NOMO-1 treated with dmso at 0.1 percent for 144 hours (cell line): Measurements from ENCODE around the gene MED15.
"Not testable (repeated sequence)": the region's sequence is repeated elsewhere in the genome, so short reads cannot be mapped to it uniquely, and the experiment has no call there.

Experiments used
- DNase-seq: peaks from one replicate; lab custom pipeline; 2025; ENCODE audit not compliant: unreplicated experiment; lab: John Stamatoyannopoulos, UW

Gene MED15

DNA sequence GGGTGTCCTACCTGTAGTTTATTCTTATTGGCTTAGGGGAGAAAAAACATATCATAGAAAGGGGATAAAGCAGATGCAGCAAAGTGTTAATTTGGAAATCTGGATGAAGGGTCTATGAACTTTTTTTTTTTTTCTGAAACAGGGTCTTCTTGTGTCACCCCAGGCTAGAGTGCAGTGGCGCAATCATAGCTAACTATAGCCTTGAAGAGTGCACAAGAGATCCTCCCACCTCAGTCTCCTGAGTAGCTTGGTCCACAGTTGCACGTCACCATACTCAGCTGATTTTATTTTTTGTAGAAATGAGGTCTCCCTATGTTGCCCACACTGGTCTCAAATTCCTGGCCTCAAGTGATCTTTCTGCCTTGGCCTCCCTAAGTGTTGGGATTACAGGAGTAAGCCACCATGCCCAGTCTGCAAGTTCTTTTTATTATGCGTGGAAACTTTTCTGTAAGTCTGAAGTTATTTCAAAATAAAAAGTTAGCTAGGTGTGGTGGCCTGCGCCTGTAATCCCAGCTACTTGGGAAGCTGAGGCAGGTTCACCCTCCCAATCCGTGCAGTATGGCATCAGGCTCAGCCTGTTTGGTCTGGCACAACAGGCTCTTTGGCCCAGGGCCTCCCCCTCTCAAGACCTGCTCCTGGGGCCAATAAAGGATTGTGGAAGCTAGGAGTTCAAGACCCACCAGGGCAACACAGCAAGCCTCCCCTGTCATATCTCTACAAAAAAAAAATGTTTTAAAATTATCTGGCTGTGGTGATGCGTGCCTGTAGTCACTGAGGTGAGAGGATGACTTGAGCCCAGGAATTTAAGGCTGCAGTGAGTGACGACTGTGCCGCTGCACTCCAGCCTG lies 111.9 kb downstream of the MED15 start:
- DNase-seq = no peak

GRCh38 chr22:20619893-20620194 lies 112.4 kb downstream of the MED15 start:
- DNase-seq = not testable (repeated sequence)

DNA sequence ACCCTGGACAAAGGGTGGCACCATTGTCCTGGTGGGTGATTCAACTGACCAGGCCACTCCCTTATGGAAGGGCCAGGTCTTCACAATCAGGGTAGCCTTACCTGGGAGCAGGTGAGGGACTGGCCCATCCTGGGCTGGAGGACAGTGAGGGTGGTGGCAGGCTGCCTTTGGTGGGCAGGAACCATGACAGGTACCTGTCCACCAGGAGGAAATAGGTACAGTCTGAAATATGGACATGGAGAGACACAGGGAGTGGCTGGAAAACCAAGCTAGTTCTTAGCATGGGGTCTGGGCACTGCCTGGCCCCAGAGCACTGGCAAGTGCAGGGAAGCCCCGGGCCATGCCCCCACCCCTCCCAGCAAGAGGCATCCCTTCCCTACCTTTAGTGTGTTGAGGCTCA lies 113.8 kb downstream of the MED15 start:
- no peak for DNase-seq

- DNase-seq = no peak
Observed at GRCh38 chr22:20622650-20623339, 115.4 kb downstream of the MED15 start.

- no peak for DNase-seq
Observed at GRCh38 chr22:20624161-20624616, 116.8 kb downstream of the MED15 start.

GRCh38 chr22:20625270-20625669 lies 117.9 kb downstream of the MED15 start:
- DNase-seq = no peak

- no peak for DNase-seq
Observed at GRCh38 chr22:20626811-20627210, 119.4 kb downstream of the MED15 start.

DNA sequence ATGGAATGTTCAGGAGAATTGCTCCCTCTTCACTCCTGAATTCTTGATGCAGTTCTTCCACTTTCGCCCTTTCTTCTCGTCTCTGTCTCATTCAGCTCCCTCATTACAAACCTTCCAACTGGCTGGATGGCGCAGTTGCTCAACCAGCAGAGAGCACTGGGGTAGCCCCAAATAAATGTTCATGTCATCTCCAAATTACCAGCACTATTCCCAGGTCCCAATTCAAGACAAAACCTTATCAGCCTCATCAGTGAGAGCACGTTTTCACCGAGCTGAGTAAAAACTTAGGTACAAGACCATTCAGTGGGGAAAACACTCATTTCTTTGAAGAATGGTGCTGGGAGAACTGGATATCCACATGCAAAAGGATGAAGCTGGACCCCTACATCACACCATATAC lies 120.0 kb downstream of the MED15 start:
- DNase-seq = no peak

DNA sequence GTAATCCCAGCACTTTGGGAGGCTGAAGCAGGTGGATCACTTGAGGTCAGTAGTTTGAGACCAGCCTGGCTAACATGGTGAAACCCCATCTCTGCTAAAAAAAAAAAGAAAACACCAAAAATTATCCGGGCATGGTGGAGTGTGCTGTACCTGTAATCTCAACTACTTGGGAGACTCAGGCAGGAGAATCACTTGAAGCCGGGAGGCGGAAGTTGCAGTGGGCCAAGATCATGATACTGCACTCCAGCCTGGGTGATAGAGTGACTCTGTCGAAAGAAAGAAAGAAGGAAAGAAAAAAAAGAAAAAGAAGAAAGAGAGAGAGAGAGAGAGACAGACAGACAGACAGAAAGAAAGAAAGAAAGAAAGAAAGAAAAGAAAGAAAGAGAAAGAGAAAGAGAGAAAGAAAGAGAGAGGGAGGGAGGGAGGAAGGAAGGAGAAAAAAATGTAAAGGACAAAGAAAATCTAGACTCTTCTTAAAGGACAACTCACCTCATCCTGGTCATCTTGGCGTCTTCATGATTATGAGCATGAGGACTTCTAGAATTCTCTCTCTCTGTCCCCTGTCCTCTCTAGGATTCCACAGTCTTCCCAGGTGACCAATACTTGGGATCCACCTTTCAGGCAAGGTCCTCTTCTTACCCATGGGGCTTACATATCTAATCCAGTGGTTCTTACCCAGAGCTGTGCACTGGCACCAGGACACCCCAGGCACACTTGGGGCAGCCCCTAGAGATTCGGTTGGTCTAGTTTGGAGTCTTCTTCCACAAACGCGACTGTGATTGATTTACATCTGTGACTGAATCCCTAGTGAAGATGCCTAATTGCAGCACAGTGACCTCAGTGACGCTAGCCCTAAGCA lies 120.9 kb downstream of the MED15 start:
- no peak for DNase-seq

GRCh38 chr22:20629401-20629800 lies 122.0 kb downstream of the MED15 start:
- DNase-seq = no peak

DNA sequence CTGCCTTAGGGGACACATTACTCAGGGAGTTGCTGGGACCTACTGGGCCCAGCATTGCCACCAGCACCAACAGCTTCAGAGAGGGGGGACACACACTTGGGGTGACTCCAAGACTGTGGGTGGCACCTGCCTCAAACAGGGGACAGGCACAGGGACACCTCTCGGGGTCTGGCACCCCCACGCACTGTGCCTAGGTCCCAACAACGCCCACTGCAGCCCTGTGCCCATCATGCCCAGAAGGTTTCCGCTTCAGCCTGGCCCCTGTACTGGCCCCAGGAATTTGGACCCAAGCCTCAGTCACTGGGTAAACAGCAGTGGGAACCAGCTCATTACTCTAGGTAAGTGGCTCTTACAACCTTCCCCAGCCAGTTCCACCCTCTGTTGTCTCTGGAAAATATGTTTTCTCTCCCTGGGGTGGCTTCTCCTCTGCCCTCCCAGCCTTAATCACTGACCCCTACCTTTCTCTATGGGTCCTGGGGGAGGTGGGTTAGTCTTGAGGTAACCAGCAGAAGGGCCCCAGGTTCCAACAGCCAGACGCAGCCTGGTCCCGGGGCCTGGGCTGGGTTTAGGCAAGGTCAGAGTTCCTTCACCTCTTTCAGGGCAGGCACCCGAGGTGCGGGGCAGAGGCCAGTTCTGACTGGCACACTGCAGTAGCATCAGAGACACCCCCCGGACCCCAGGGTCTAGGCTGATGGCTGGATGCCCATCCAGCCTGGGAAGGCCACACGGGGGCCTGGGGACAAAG lies 123.6 kb downstream of the MED15 start:
- DNase-seq = no peak

GRCh38 chr22:20632082-20632481 lies 124.7 kb downstream of the MED15 start:
- DNase-seq = no peak

GRCh38 chr22:20632518-20632917 lies 125.1 kb downstream of the MED15 start:
- DNase-seq = no peak

- DNase-seq = no peak
Observed at GRCh38 chr22:20634560-20635226, 127.3 kb downstream of the MED15 start.

GRCh38 chr22:20635227-20635591 lies 127.8 kb downstream of the MED15 start:
- no peak for DNase-seq

GRCh38 chr22:20636075-20636812 lies 128.8 kb downstream of the MED15 start:
- no peak for DNase-seq

- DNase-seq = no peak
Observed at GRCh38 chr22:20636945-20637344, 129.5 kb downstream of the MED15 start.
